Activated effector memory CD4-positive, alpha-beta T cell treated with anti-CD3 and anti-CD28 coated beads, Interleukin-2, amount 50 U/mL, for 16 hours (primary cell): ENCODE measurements around the gene JMY.

ENCODE experiments used
- DNase-seq: peaks from one replicate; pipeline ENCODE4 v3.0.0-alpha.2; 2020

The JMY gene

GRCh38 chr5:79287907-79288306 is 52.0 kb downstream of the JMY start:
- DNase-seq, result no peak

GRCh38 chr5:79295029-79295428 is 59.1 kb downstream of the JMY start:
- no peak for DNase-seq

GRCh38 chr5:79297661-79298060 is 61.7 kb downstream of the JMY start:
- no peak for DNase-seq

- DNase-seq, result no peak
These were observed 65.2 kb downstream of the JMY start for GRCh38 chr5:79301046-79301712.

GRCh38 chr5:79302454-79302853 is 66.5 kb downstream of the JMY start:
- DNase-seq, result no peak

- no peak for DNase-seq
These were observed 69.8 kb downstream of the JMY start for GRCh38 chr5:79305706-79306105.

GRCh38 chr5:79318935-79319614 is 83.1 kb downstream of the JMY start:
- no peak for DNase-seq

GRCh38 chr5:79329453-79329852 is 93.5 kb downstream of the JMY start:
- no peak for DNase-seq

- no peak for DNase-seq
These were observed 94.1 kb downstream of the JMY start for GRCh38 chr5:79330071-79330470.

GRCh38 chr5:79333852-79334557 is 98.1 kb downstream of the JMY start:
- no peak for DNase-seq

GRCh38 chr5:79346420-79346824 is 110.5 kb downstream of the JMY start:
- DNase-seq, result no peak

- no peak for DNase-seq
These were observed 113.1 kb downstream of the JMY start for GRCh38 chr5:79349047-79349446.

GRCh38 chr5:79349881-79350280 is 114.0 kb downstream of the JMY start:
- DNase-seq, result no peak

GRCh38 chr5:79357398-79357797 is 121.5 kb downstream of the JMY start:
- DNase-seq, result no peak
